ENCODE data around the gene CATSPERZ. TPM values are rescaled to one million over a fixed set of nuclear protein-coding genes. Genes with fewer than 3 reads are reported as not detected.

CATSPERZ gene
- total RNA-seq, 1 donor from 2014 or later = not detected

DNA sequence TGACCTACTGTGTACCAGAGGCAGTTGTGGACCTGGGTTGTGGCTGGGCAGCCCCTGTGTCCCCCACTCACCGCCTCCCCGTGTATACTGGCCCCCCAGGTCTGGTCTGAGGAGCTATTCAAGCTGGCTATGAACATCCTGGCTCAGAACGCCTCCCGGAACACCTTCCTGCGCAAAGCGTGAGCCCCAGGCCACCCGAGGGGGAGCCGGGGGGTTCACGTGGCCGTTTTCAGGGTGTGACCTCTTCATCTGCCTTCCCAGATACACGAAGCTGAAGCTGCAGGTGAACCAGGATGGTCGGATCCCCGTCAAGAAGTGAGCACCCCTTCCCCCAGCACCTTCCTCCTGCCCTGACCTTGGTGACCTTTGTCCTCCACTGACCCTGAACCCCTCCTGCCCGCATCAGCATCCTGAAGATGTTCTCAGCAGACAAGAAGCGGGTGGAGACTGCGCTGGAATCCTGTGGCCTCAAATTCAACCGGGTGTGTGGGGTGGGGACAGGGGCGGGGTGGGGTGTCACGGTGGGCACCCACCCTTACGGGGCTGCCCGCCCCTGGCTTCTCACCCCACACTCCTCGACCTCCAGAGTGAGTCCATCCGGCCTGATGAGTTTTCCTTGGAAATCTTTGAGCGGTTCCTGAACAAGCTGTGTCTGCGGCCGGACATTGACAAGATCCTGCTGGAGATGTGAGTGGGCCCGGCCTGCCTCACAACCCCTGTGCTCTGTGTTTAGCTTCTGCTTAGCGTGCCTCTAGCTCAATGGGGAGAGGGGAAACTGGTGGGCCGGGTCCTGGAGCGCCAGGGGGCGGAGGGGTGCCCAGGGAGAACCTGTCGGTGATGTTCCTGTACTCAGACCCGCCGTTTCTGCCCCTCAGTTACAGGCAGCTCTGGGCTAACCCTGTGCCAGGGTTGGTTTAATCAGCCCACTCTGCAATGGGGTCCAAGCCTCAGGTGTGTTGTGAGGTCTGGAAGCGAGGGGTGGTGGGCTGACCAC lies 44.7 kb upstream of the CATSPERZ start:
- Histone ChIP-seq H3K9me3 (ENCODE audit: control insufficient read depth in 3 of 3, low read length in 3 of 3) (no peaks in the 10 kb centered on the region), H3K36me3 (ENCODE audit: control insufficient read depth in 3 of 3, insufficient read depth in 3 of 3, low read length in 3 of 3) (peaks cover 27 to 32% (median 31%) of the 10 kb centered on the region in 3 donors), H3K4me3 (ENCODE audit: low read length in 3 of 3) (no peak overlapping the region), H3K27ac (ENCODE audit: low read depth, low read length) (no peak overlapping the region), H3K9ac (ENCODE audit: low read depth in 1 of 3, low read length in 3 of 3) (no peak overlapping the region), H3K4me1 (ENCODE audit: control insufficient read depth in 3 of 3, insufficient read depth in 3 of 3, low read length in 3 of 3) (peaks cover 29 to 33% (median 32%) of the 10 kb centered on the region in 3 donors), H3K27me3 (ENCODE audit: control insufficient read depth in 3 of 3, insufficient read depth in 3 of 3, low read length in 3 of 3) (no peaks in the 10 kb centered on the region)

DNA sequence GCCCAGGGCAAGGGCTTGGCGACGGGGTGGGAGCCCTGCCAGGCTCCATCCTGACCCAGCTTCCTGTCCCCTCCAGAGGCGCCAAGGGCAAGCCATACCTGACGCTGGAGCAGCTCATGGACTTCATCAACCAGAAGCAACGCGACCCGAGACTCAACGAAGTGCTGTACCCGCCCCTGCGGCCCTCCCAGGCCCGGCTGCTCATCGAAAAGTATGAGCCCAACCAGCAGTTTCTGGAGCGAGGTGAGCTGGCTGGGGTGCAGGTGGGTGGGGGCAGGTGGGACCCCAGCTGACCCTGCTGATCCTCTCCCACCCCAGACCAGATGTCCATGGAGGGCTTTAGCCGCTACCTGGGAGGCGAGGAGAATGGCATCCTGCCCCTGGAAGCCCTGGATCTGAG lies 43.9 kb upstream of the CATSPERZ start:
- no peak overlapping the region for H3K27ac ChIP-seq (ENCODE audit: low read depth, low read length)
- peaks cover 23 to 25% (median 25%) of the 10 kb centered on the region in 3 donors for H3K4me1 ChIP-seq (ENCODE audit: control insufficient read depth in 3 of 3, insufficient read depth in 3 of 3, low read length in 3 of 3)
- H3K9me3 ChIP-seq (ENCODE audit: control insufficient read depth in 3 of 3, low read length in 3 of 3) = no peaks in the 10 kb centered on the region
- no peaks in the 10 kb centered on the region for H3K27me3 ChIP-seq (ENCODE audit: control insufficient read depth in 3 of 3, insufficient read depth in 3 of 3, low read length in 3 of 3)
- no peak overlapping the region for H3K9ac ChIP-seq (ENCODE audit: low read depth in 1 of 3, low read length in 3 of 3)
- peaks cover 29 to 34% (median 34%) of the 10 kb centered on the region in 3 donors for H3K36me3 ChIP-seq (ENCODE audit: control insufficient read depth in 3 of 3, insufficient read depth in 3 of 3, low read length in 3 of 3)
- H3K4me3 ChIP-seq (ENCODE audit: low read length in 3 of 3) = no peak overlapping the region

DNA sequence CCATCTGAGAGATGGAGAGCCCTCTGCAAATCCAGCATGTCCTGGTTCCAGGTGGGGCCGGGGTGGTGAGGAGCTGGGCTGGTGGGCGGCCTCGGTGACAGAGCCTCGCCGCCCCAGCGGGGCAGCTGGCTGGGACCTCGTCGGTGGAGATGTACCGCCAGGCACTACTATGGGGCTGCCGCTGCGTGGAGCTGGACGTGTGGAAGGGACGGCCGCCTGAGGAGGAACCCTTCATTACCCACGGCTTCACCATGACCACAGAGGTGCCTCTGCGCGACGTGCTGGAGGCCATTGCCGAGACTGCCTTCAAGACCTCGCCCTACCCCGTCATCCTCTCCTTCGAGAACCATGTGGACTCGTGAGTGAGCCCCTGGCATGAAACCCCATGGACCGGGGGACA lies 41.8 kb upstream of the CATSPERZ start:
- no peak overlapping the region for H3K4me3 ChIP-seq (ENCODE audit: low read length in 3 of 3)
- H3K9ac ChIP-seq (ENCODE audit: low read depth in 1 of 3, low read length in 3 of 3) = no peak overlapping the region
- no peaks in the 10 kb centered on the region for H3K27me3 ChIP-seq (ENCODE audit: control insufficient read depth in 3 of 3, insufficient read depth in 3 of 3, low read length in 3 of 3)
- no peak overlapping the region for H3K27ac ChIP-seq (ENCODE audit: low read depth, low read length)
- peaks cover 45 to 47% (median 45%) of the 10 kb centered on the region in 3 donors for H3K36me3 ChIP-seq (ENCODE audit: control insufficient read depth in 3 of 3, insufficient read depth in 3 of 3, low read length in 3 of 3)
- peaks cover 9 to 10% (median 10%) of the 10 kb centered on the region in 3 donors for H3K4me1 ChIP-seq (ENCODE audit: control insufficient read depth in 3 of 3, insufficient read depth in 3 of 3, low read length in 3 of 3)
- H3K9me3 ChIP-seq (ENCODE audit: control insufficient read depth in 3 of 3, low read length in 3 of 3) = no peaks in the 10 kb centered on the region

DNA sequence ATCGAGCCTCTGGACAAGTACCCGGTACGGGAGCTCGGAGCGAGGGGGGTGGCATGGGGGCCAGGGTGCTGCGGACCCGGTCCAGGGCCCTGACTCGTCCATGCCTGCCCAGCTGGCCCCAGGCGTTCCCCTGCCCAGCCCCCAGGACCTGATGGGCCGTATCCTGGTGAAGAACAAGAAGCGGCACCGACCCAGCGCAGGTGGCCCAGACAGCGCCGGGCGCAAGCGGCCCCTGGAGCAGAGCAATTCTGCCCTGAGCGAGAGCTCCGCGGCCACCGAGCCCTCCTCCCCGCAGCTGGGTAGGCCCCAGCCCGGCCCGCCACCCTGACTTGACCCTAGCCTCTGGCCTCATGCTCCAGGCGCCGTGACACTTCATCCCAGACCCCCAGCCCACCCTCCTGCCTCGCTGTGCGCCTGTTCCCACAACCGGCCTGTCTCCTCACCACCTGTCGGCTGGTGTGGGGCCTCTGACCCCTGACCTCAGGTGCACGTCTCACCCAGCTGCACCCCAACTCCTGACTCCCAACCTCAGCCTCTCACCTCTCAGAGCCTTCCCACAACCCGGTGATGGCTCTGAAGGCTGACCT lies 41.1 kb upstream of the CATSPERZ start:
- no peaks in the 10 kb centered on the region for H3K27me3 ChIP-seq (ENCODE audit: control insufficient read depth in 3 of 3, insufficient read depth in 3 of 3, low read length in 3 of 3)
- peaks cover 2 to 4% (median 3%) of the 10 kb centered on the region in 3 donors for H3K4me1 ChIP-seq (ENCODE audit: control insufficient read depth in 3 of 3, insufficient read depth in 3 of 3, low read length in 3 of 3)
- H3K9ac ChIP-seq (ENCODE audit: low read depth in 1 of 3, low read length in 3 of 3) = no peak overlapping the region
- no peaks in the 10 kb centered on the region for H3K9me3 ChIP-seq (ENCODE audit: control insufficient read depth in 3 of 3, low read length in 3 of 3)
- H3K27ac ChIP-seq (ENCODE audit: low read depth, low read length) = no peak overlapping the region
- peaks cover 47 to 50% (median 48%) of the 10 kb centered on the region in 3 donors for H3K36me3 ChIP-seq (ENCODE audit: control insufficient read depth in 3 of 3, insufficient read depth in 3 of 3, low read length in 3 of 3)
- no peak overlapping the region for H3K4me3 ChIP-seq (ENCODE audit: low read length in 3 of 3)

DNA sequence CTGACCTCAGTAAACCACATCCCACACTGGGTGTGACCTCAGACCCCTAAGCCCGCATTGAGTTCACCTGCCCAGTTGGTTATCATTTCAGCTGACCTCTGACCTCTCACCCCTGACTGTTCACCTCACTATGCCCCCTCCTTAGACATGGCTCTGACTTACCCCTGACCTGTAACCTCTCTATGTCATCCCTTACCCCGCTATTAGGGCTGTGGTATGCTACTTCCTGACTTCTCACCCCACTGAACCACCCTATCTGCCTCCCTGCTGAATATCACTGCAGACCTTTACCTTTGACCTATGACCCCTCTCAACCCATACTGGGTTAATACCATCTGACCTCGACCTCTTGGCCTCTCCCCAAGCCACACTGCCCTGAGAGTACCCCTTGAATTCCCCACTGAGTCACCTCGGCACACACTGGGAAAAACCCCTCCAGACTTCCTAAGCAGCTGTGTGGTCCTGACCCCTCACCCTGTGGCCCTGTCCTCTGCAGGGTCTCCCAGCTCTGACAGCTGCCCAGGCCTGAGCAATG lies 40.6 kb upstream of the CATSPERZ start:
- no peaks in the 10 kb centered on the region for H3K9me3 ChIP-seq (ENCODE audit: control insufficient read depth in 3 of 3, low read length in 3 of 3)
- no peak overlapping the region for H3K27ac ChIP-seq (ENCODE audit: low read depth, low read length)
- H3K4me3 ChIP-seq (ENCODE audit: low read length in 3 of 3) = no peak overlapping the region
- no peak overlapping the region for H3K9ac ChIP-seq (ENCODE audit: low read depth in 1 of 3, low read length in 3 of 3)
- H3K27me3 ChIP-seq (ENCODE audit: control insufficient read depth in 3 of 3, insufficient read depth in 3 of 3, low read length in 3 of 3) = no peaks in the 10 kb centered on the region
- no peaks in the 10 kb centered on the region for H3K4me1 ChIP-seq (ENCODE audit: control insufficient read depth in 3 of 3, insufficient read depth in 3 of 3, low read length in 3 of 3)
- H3K36me3 ChIP-seq (ENCODE audit: control insufficient read depth in 3 of 3, insufficient read depth in 3 of 3, low read length in 3 of 3) = peaks cover 48 to 50% (median 48%) of the 10 kb centered on the region in 3 donors

DNA sequence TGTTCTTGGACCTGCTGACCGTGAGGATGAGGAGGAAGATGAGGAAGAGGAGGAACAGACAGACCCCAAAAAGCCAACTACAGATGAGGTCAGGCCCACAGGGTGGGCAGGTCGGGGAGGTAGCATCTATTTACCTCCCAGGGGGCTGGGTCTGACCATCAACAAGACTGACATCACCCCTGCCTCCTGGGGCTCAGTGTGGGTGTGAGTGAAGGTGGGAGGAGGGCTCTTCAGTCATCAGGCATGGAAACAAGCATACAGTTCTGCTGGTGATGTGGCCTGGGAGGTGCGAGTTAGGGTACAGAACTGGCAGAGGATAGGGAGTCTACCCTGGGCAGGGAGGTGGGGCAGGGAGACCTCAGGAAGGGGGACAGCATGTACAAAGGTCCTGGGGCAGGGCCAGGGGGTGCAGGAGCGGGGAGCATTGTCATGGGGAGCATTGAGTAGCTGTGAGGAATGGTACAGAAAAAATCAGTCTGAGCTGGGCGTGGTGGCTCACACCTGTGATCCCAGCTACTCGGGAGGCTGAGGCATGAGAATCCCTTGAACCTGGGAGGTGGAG lies 39.9 kb upstream of the CATSPERZ start:
- Histone ChIP-seq H3K4me3 (ENCODE audit: low read length in 3 of 3) (no peak overlapping the region), H3K9me3 (ENCODE audit: control insufficient read depth in 3 of 3, low read length in 3 of 3) (no peaks in the 10 kb centered on the region), H3K9ac (ENCODE audit: low read depth in 1 of 3, low read length in 3 of 3) (no peak overlapping the region), H3K27ac (ENCODE audit: low read depth, low read length) (no peak overlapping the region), H3K36me3 (ENCODE audit: control insufficient read depth in 3 of 3, insufficient read depth in 3 of 3, low read length in 3 of 3) (peaks cover 42 to 49% (median 46%) of the 10 kb centered on the region in 3 donors), H3K27me3 (ENCODE audit: control insufficient read depth in 3 of 3, insufficient read depth in 3 of 3, low read length in 3 of 3) (no peaks in the 10 kb centered on the region), H3K4me1 (ENCODE audit: control insufficient read depth in 3 of 3, insufficient read depth in 3 of 3, low read length in 3 of 3) (no peaks in the 10 kb centered on the region)

DNA sequence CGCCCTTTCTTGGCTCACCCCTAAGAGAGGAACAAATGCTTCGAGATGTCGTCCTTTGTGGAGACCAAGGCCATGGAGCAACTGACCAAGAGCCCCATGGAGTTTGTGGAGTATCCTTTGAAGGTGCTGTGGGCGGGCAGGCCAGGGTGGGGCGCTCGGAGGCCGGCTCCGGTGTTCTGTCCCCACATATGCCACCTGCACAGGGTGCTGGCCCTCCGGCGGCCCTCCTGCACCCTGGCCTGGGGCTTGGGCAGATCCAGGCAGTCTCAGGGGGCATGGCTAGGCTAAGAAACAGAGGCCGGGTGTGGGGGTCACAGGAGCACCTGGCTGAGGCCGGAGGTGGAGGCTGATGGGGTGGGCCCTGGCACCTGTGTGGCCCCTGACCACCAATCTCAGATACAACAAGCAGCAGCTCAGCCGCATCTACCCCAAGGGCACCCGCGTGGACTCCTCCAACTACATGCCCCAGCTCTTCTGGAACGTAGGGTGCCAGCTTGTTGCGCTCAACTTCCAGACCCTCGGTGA lies 38.5 kb upstream of the CATSPERZ start:
- H3K27me3 ChIP-seq (ENCODE audit: control insufficient read depth in 3 of 3, insufficient read depth in 3 of 3, low read length in 3 of 3) = no peaks in the 10 kb centered on the region
- no peak overlapping the region for H3K4me3 ChIP-seq (ENCODE audit: low read length in 3 of 3)
- no peak overlapping the region for H3K9ac ChIP-seq (ENCODE audit: low read depth in 1 of 3, low read length in 3 of 3)
- no peak overlapping the region for H3K27ac ChIP-seq (ENCODE audit: low read depth, low read length)
- H3K9me3 ChIP-seq (ENCODE audit: control insufficient read depth in 3 of 3, low read length in 3 of 3) = no peaks in the 10 kb centered on the region
- H3K36me3 ChIP-seq (ENCODE audit: control insufficient read depth in 3 of 3, insufficient read depth in 3 of 3, low read length in 3 of 3) = peaks cover 47 to 56% (median 50%) of the 10 kb centered on the region in 3 donors
- no peaks in the 10 kb centered on the region for H3K4me1 ChIP-seq (ENCODE audit: control insufficient read depth in 3 of 3, insufficient read depth in 3 of 3, low read length in 3 of 3)

DNA sequence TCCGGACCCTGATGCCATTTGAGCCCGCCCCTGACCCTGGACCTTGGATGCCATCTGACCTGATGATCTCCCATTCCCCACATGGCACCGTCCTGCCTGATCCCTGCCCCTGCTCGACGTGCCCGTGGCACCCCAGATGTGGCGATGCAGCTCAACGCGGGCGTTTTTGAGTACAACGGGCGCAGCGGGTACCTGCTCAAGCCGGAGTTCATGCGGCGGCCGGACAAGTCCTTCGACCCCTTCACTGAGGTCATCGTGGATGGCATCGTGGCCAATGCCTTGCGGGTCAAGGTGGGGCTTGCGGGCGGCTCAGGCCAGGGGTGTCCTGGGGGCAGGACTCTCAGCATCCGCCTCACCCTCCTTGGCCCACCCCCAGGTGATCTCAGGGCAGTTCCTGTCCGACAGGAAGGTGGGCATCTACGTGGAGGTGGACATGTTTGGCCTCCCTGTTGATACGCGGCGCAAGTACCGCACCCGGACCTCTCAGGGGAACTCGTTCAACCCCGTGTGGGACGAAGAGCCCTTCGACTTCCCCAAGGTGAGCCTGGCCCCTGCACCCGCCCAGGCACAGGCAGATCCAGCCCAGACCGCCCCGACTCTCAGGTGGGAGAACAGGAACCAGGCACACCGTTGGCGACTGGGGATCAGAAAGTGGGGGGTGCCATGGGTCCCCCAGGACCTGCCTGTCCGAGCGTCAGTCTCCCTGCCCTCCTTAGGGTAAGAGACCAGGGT lies 37.7 kb upstream of the CATSPERZ start:
- Histone ChIP-seq H3K9ac (ENCODE audit: low read depth in 1 of 3, low read length in 3 of 3) (no peak overlapping the region), H3K4me3 (ENCODE audit: low read length in 3 of 3) (no peak overlapping the region), H3K36me3 (ENCODE audit: control insufficient read depth in 3 of 3, insufficient read depth in 3 of 3, low read length in 3 of 3) (peaks cover 44 to 54% (median 50%) of the 10 kb centered on the region in 3 donors)

More for the DNA sequence above, 37.7 kb upstream of the CATSPERZ start:
- no peaks in the 10 kb centered on the region for H3K9me3 ChIP-seq (ENCODE audit: control insufficient read depth in 3 of 3, low read length in 3 of 3)
- H3K4me1 ChIP-seq (ENCODE audit: control insufficient read depth in 3 of 3, insufficient read depth in 3 of 3, low read length in 3 of 3) = peaks cover 0 to 5% (median 0%) of the 10 kb centered on the region in 3 donors
- no peaks in the 10 kb centered on the region for H3K27me3 ChIP-seq (ENCODE audit: control insufficient read depth in 3 of 3, insufficient read depth in 3 of 3, low read length in 3 of 3)
- H3K27ac ChIP-seq (ENCODE audit: low read depth, low read length) = no peak overlapping the region

Data from skeletal muscle tissue (tissue), 4 donors.